Neural cell (in vitro differentiated cells): ENCODE data around the gene ANK2.

Experiments used
- EZH2 ChIP-seq: fragments of 200-600, 300-800 bp; shearing (Covaris generic), sonication (generic); IDR thresholded peaks from 2 replicates; pipeline ENCODE4 v1.6.1; 2014; ENCODE audit warnings: antibody characterized with exemption, low read length, borderline replicate concordance, mild to moderate bottlenecking; ENCODE audit not compliant: insufficient read depth, poor library complexity, severe bottlenecking
- POLR2AphosphoS5 ChIP-seq: IDR thresholded peaks from 2 replicates; pipeline ENCODE4 v1.6.1; 2012
- SMC3 ChIP-seq: fragments of 450-650 bp; conservative IDR thresholded peaks from 2 replicates; pipeline ENCODE4 v1.6.1; 2014; ENCODE audit warnings: antibody characterized with exemption, mild to moderate bottlenecking, moderate library complexity; ENCODE audit not compliant: poor library complexity
- TF ChIP-seq, protein P1 (sequence below): fragments of 450-650 bp; IDR thresholded peaks from 2 replicates; pipeline ENCODE4 v1.5.1; 2014; ENCODE audit warnings: antibody characterized with exemption, mild to moderate bottlenecking, moderate library complexity; ENCODE audit not compliant: poor library complexity, severe bottlenecking
- TF ChIP-seq, protein P2 (sequence below): IDR thresholded peaks from 2 replicates; pipeline ENCODE4 v1.6.1; 2012; ENCODE audit warnings: borderline replicate concordance

GRCh38 chr4:113142351-113142750, 92.9 kb downstream of the ANK2 start:
- TF ChIP-seq, protein P1, sequence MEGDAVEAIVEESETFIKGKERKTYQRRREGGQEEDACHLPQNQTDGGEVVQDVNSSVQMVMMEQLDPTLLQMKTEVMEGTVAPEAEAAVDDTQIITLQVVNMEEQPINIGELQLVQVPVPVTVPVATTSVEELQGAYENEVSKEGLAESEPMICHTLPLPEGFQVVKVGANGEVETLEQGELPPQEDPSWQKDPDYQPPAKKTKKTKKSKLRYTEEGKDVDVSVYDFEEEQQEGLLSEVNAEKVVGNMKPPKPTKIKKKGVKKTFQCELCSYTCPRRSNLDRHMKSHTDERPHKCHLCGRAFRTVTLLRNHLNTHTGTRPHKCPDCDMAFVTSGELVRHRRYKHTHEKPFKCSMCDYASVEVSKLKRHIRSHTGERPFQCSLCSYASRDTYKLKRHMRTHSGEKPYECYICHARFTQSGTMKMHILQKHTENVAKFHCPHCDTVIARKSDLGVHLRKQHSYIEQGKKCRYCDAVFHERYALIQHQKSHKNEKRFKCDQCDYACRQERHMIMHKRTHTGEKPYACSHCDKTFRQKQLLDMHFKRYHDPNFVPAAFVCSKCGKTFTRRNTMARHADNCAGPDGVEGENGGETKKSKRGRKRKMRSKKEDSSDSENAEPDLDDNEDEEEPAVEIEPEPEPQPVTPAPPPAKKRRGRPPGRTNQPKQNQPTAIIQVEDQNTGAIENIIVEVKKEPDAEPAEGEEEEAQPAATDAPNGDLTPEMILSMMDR = no peak
- TF ChIP-seq, protein P2, sequence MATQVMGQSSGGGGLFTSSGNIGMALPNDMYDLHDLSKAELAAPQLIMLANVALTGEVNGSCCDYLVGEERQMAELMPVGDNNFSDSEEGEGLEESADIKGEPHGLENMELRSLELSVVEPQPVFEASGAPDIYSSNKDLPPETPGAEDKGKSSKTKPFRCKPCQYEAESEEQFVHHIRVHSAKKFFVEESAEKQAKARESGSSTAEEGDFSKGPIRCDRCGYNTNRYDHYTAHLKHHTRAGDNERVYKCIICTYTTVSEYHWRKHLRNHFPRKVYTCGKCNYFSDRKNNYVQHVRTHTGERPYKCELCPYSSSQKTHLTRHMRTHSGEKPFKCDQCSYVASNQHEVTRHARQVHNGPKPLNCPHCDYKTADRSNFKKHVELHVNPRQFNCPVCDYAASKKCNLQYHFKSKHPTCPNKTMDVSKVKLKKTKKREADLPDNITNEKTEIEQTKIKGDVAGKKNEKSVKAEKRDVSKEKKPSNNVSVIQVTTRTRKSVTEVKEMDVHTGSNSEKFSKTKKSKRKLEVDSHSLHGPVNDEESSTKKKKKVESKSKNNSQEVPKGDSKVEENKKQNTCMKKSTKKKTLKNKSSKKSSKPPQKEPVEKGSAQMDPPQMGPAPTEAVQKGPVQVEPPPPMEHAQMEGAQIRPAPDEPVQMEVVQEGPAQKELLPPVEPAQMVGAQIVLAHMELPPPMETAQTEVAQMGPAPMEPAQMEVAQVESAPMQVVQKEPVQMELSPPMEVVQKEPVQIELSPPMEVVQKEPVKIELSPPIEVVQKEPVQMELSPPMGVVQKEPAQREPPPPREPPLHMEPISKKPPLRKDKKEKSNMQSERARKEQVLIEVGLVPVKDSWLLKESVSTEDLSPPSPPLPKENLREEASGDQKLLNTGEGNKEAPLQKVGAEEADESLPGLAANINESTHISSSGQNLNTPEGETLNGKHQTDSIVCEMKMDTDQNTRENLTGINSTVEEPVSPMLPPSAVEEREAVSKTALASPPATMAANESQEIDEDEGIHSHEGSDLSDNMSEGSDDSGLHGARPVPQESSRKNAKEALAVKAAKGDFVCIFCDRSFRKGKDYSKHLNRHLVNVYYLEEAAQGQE = no peak
- no peak for TF ChIP-seq EZH2
- no peak for TF ChIP-seq SMC3
- no peak for TF ChIP-seq POLR2AphosphoS5
